Measurements from ENCODE around the gene JAKMIP3.

JAKMIP3 gene

GRCh38 chr10:132075909-132076577 is 10.3 kb downstream of the JAKMIP3 start:
- H3K4me3 ChIP-seq (ENCODE audit: insufficient read depth in 1 of 2, low read depth in 1 of 2, low read length in 2 of 2): no peak overlapping the region
- no peaks in the 10 kb centered on the region for H3K36me3 ChIP-seq (ENCODE audit: control insufficient read depth in 1 of 2, insufficient read depth in 2 of 2, low read depth in 1 of 2, low read length in 2 of 2)
- H3K27me3 ChIP-seq (ENCODE audit: control insufficient read depth in 1 of 2, insufficient read depth in 1 of 2, low read length in 2 of 2): peaks cover 0 to 5% of the 10 kb centered on the region in 2 experiments
- H3K18ac ChIP-seq (ENCODE audit: low read depth in 1 of 2, low read length in 2 of 2): no peak overlapping the region
- H4K8ac ChIP-seq (ENCODE audit: low read length): no peak overlapping the region
- H3K14ac ChIP-seq (ENCODE audit: low read length in 2 of 2): no peak overlapping the region
- no peaks in the 10 kb centered on the region for H3K79me1 ChIP-seq (replicated peaks; ENCODE audit: low read length, poor library complexity, severe bottlenecking)
- H2BK15ac ChIP-seq (ENCODE audit: low read depth, poor library complexity, severe bottlenecking): no peak overlapping the region
- H2BK12ac ChIP-seq (ENCODE audit: low read length in 2 of 2): no peak overlapping the region
- H3K4me1 ChIP-seq (ENCODE audit: control insufficient read depth, insufficient read depth, low read depth, low read length): peaks cover 1% of the 10 kb centered on the region
- H3K9me3 ChIP-seq (ENCODE audit: control insufficient read depth, low read length): no peaks in the 10 kb centered on the region
- no peak overlapping the region for H3K4ac ChIP-seq (ENCODE audit: low read depth in 1 of 2, low read length in 2 of 2)
- no peak overlapping the region for H3K9ac ChIP-seq (ENCODE audit: low read length)
- no peak for DNase-seq
- no peak overlapping the region for H3K27ac ChIP-seq (ENCODE audit: low read length, poor library complexity, severe bottlenecking)
- H4K91ac ChIP-seq (ENCODE audit: low read length): no peak overlapping the region
- no peak overlapping the region for H2AK5ac ChIP-seq (ENCODE audit: low read length, severe bottlenecking)
- H2AFZ ChIP-seq (ENCODE audit: low read depth, low read length): no peak overlapping the region
- H2BK120ac ChIP-seq (ENCODE audit: low read depth, low read length): no peak overlapping the region
- WGBS: 75% methylated on average over 17 of the region's 17 CpGs
- no peak overlapping the region for H3K4me2 ChIP-seq (ENCODE audit: low read length, poor library complexity, severe bottlenecking)
- H2BK5ac ChIP-seq (ENCODE audit: low read depth, low read length, poor library complexity, severe bottlenecking): no peak overlapping the region
- no peak overlapping the region for H3K23ac ChIP-seq (ENCODE audit: low read length in 2 of 2)

GRCh38 chr10:132076578-132077081 is 10.9 kb downstream of the JAKMIP3 start:
- no peak overlapping the region for H3K4ac ChIP-seq (ENCODE audit: low read depth in 1 of 2, low read length in 2 of 2)
- H3K14ac ChIP-seq (ENCODE audit: low read length in 2 of 2): no peak overlapping the region
- H2BK120ac ChIP-seq (ENCODE audit: low read depth, low read length): no peak overlapping the region
- H3K27me3 ChIP-seq (ENCODE audit: control insufficient read depth in 1 of 2, insufficient read depth in 1 of 2, low read length in 2 of 2): peaks cover 0 to 5% of the 10 kb centered on the region in 2 experiments
- H3K9me3 ChIP-seq (ENCODE audit: control insufficient read depth, low read length): no peaks in the 10 kb centered on the region
- no peak for DNase-seq
- no peak overlapping the region for H4K91ac ChIP-seq (ENCODE audit: low read length)
- 89% methylated on average over 19 of the region's 19 CpGs for WGBS
- no peak overlapping the region for H3K9ac ChIP-seq (ENCODE audit: low read length)
- no peak overlapping the region for H2BK15ac ChIP-seq (ENCODE audit: low read depth, poor library complexity, severe bottlenecking)
- H3K4me3 ChIP-seq (ENCODE audit: insufficient read depth in 1 of 2, low read depth in 1 of 2, low read length in 2 of 2): no peak overlapping the region
- no peak overlapping the region for H4K8ac ChIP-seq (ENCODE audit: low read length)
- H3K4me1 ChIP-seq (ENCODE audit: control insufficient read depth, insufficient read depth, low read depth, low read length): peaks cover 1% of the 10 kb centered on the region
- H3K4me2 ChIP-seq (ENCODE audit: low read length, poor library complexity, severe bottlenecking): no peak overlapping the region
- H3K27ac ChIP-seq (ENCODE audit: low read length, poor library complexity, severe bottlenecking): no peak overlapping the region
- H3K36me3 ChIP-seq (ENCODE audit: control insufficient read depth in 1 of 2, insufficient read depth in 2 of 2, low read depth in 1 of 2, low read length in 2 of 2): no peaks in the 10 kb centered on the region
- no peak overlapping the region for H3K23ac ChIP-seq (ENCODE audit: low read length in 2 of 2)
- H2BK12ac ChIP-seq (ENCODE audit: low read length in 2 of 2): no peak overlapping the region
- no peak overlapping the region for H2BK5ac ChIP-seq (ENCODE audit: low read depth, low read length, poor library complexity, severe bottlenecking)
- no peak overlapping the region for H3K18ac ChIP-seq (ENCODE audit: low read depth in 1 of 2, low read length in 2 of 2)
- H2AK5ac ChIP-seq (ENCODE audit: low read length, severe bottlenecking): no peak overlapping the region
- H3K79me1 ChIP-seq (replicated peaks; ENCODE audit: low read length, poor library complexity, severe bottlenecking): no peaks in the 10 kb centered on the region
- H2AFZ ChIP-seq (ENCODE audit: low read depth, low read length): no peak overlapping the region

GRCh38 chr10:132077091-132077490 is 11.3 kb downstream of the JAKMIP3 start:
- Histone ChIP-seq H3K14ac (ENCODE audit: low read length in 2 of 2) (no peak overlapping the region), H3K27me3 (ENCODE audit: control insufficient read depth in 1 of 2, insufficient read depth in 1 of 2, low read length in 2 of 2) (peaks cover 0 to 6% of the 10 kb centered on the region in 2 experiments), H2BK5ac (ENCODE audit: low read depth, low read length, poor library complexity, severe bottlenecking) (no peak overlapping the region), H4K8ac (ENCODE audit: low read length) (no peak overlapping the region), H2BK120ac (ENCODE audit: low read depth, low read length) (no peak overlapping the region), H3K4me3 (ENCODE audit: insufficient read depth in 1 of 2, low read depth in 1 of 2, low read length in 2 of 2) (no peak overlapping the region), H3K4me2 (ENCODE audit: low read length, poor library complexity, severe bottlenecking) (no peak overlapping the region), H3K36me3 (ENCODE audit: control insufficient read depth in 1 of 2, insufficient read depth in 2 of 2, low read depth in 1 of 2, low read length in 2 of 2) (no peaks in the 10 kb centered on the region), H3K4ac (ENCODE audit: low read depth in 1 of 2, low read length in 2 of 2) (no peak overlapping the region), H4K91ac (ENCODE audit: low read length) (no peak overlapping the region), H3K4me1 (ENCODE audit: control insufficient read depth, insufficient read depth, low read depth, low read length) (peaks cover 1% of the 10 kb centered on the region), H3K18ac (ENCODE audit: low read depth in 1 of 2, low read length in 2 of 2) (no peak overlapping the region), H3K9me3 (ENCODE audit: control insufficient read depth, low read length) (no peaks in the 10 kb centered on the region), H3K9ac (ENCODE audit: low read length) (no peak overlapping the region), H2BK15ac (ENCODE audit: low read depth, poor library complexity, severe bottlenecking) (no peak overlapping the region), H2AFZ (ENCODE audit: low read depth, low read length) (no peak overlapping the region), H2AK5ac (ENCODE audit: low read length, severe bottlenecking) (no peak overlapping the region), H3K27ac (ENCODE audit: low read length, poor library complexity, severe bottlenecking) (no peak overlapping the region), H3K79me1 (replicated peaks; ENCODE audit: low read length, poor library complexity, severe bottlenecking) (no peaks in the 10 kb centered on the region), H2BK12ac (ENCODE audit: low read length in 2 of 2) (no peak overlapping the region), H3K23ac (ENCODE audit: low read length in 2 of 2) (no peak overlapping the region)
- WGBS: 78% methylated on average over 8 of the region's 9 CpGs
- DNase-seq: no peak

- Histone ChIP-seq H2BK15ac (ENCODE audit: low read depth, poor library complexity, severe bottlenecking) (no peak overlapping the region), H3K36me3 (ENCODE audit: control insufficient read depth in 1 of 2, insufficient read depth in 2 of 2, low read depth in 1 of 2, low read length in 2 of 2) (no peaks in the 10 kb centered on the region), H3K27me3 (ENCODE audit: control insufficient read depth in 1 of 2, insufficient read depth in 1 of 2, low read length in 2 of 2) (peaks cover 0 to 6% of the 10 kb centered on the region in 2 experiments), H2AK5ac (ENCODE audit: low read length, severe bottlenecking) (no peak overlapping the region), H3K9ac (ENCODE audit: low read length) (no peak overlapping the region), H3K4me3 (ENCODE audit: insufficient read depth in 1 of 2, low read depth in 1 of 2, low read length in 2 of 2) (no peak overlapping the region), H2BK12ac (ENCODE audit: low read length in 2 of 2) (no peak overlapping the region), H2AFZ (ENCODE audit: low read depth, low read length) (no peak overlapping the region), H4K8ac (ENCODE audit: low read length) (no peak overlapping the region), H3K9me3 (ENCODE audit: control insufficient read depth, low read length) (no peaks in the 10 kb centered on the region), H3K23ac (ENCODE audit: low read length in 2 of 2) (no peak overlapping the region), H3K14ac (ENCODE audit: low read length in 2 of 2) (no peak overlapping the region), H3K27ac (ENCODE audit: low read length, poor library complexity, severe bottlenecking) (no peak overlapping the region), H3K4me1 (ENCODE audit: control insufficient read depth, insufficient read depth, low read depth, low read length) (peaks cover 1% of the 10 kb centered on the region), H2BK120ac (ENCODE audit: low read depth, low read length) (no peak overlapping the region), H3K18ac (ENCODE audit: low read depth in 1 of 2, low read length in 2 of 2) (no peak overlapping the region), H2BK5ac (ENCODE audit: low read depth, low read length, poor library complexity, severe bottlenecking) (no peak overlapping the region), H3K4ac (ENCODE audit: low read depth in 1 of 2, low read length in 2 of 2) (no peak overlapping the region), H3K79me1 (replicated peaks; ENCODE audit: low read length, poor library complexity, severe bottlenecking) (no peaks in the 10 kb centered on the region), H4K91ac (ENCODE audit: low read length) (no peak overlapping the region), H3K4me2 (ENCODE audit: low read length, poor library complexity, severe bottlenecking) (no peak overlapping the region)
- DNase-seq: no peak
- WGBS: 81% methylated on average over 30 of the region's 30 CpGs
These were observed 13.1 kb downstream of the JAKMIP3 start for GRCh38 chr10:132078746-132079345.
